Adrenal gland (tissue), 5 donors: Measurements from ENCODE around the gene PAPOLA.

Source experiments
- POLR2A ChIP-seq, 2 donors: fragments of 450-650 bp; IDR thresholded peaks; one replicate each; pipeline ENCODE4 v1.6.1; 2017; ENCODE audit warnings: antibody characterized with exemption in 2 of 2, mild to moderate bottlenecking in 2 of 2, moderate library complexity in 1 of 2
- TF ChIP-seq, protein P1 (sequence below), 6 experiments: fragments of 450-650 bp in 4 of 6; fragments of 200-600 bp in 2 of 6; sonication (generic) in 1 of 6; IDR thresholded peaks; 1 replicate in 5 of 6; 2 replicates in 1 of 6; pipeline versions ENCODE4 v1.5.1 to v1.8.0; 2016 to 2021; ENCODE audit warnings: antibody characterized with exemption in 6 of 6, mild to moderate bottlenecking in 2 of 6, moderate library complexity in 1 of 6
- donor health status: DM: no; HTN: no; CAD: no.

DNA sequence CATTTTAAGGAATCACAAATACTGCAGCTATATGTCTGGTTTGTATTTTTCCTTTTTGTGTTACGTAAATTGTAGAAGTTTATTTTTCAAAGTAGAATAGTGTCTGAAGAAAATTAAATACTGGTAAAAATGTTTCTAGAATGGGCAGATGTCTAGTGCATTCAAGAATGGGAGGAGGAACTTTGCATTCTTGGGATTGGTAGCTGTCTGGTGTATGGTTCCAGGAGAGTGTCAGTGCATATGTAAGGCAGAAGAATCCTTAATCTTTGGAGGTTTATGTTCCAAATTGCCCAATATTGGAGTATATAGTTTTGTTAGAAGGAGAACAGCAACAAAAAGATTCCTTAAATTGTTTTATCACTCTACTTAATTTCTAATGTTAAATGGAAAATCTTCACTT lies 13.5 kb downstream of the PAPOLA start:
- TF ChIP-seq, protein P1, sequence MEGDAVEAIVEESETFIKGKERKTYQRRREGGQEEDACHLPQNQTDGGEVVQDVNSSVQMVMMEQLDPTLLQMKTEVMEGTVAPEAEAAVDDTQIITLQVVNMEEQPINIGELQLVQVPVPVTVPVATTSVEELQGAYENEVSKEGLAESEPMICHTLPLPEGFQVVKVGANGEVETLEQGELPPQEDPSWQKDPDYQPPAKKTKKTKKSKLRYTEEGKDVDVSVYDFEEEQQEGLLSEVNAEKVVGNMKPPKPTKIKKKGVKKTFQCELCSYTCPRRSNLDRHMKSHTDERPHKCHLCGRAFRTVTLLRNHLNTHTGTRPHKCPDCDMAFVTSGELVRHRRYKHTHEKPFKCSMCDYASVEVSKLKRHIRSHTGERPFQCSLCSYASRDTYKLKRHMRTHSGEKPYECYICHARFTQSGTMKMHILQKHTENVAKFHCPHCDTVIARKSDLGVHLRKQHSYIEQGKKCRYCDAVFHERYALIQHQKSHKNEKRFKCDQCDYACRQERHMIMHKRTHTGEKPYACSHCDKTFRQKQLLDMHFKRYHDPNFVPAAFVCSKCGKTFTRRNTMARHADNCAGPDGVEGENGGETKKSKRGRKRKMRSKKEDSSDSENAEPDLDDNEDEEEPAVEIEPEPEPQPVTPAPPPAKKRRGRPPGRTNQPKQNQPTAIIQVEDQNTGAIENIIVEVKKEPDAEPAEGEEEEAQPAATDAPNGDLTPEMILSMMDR (IDR thresholded peaks at IDR 0.05), result no peak
- no peak for TF ChIP-seq POLR2A (IDR thresholded peaks at IDR 0.05)
